Measurements from ENCODE around the gene ESRP2.

DNA sequence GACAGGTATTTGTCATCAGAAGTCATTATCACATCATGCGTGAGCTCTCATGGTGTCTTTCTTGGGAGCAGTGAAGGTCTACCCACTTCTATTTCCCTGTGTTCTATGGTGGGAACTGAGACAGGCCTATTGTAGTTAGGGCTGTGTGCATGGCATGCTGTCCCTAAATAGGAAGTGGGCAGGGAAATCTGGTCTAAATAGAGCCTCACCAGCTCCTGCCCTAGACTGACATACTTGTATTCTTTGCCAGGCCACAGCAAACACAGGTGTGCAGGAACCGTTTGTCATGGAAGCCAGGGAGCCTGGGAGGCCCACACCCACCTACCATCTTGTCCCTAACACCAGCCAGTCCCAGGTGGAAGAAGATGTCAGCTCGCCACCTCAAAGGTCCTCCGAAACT lies 38.5 kb upstream of the ESRP2 start:
- TF ChIP-seq, protein P1, sequence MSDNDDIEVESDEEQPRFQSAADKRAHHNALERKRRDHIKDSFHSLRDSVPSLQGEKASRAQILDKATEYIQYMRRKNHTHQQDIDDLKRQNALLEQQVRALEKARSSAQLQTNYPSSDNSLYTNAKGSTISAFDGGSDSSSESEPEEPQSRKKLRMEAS (IDR thresholded peaks at IDR 0.05; ENCODE audit: insufficient read depth, insufficient read length), result no peak
- TF ChIP-seq EZH2 (IDR thresholded peaks at IDR 0.05; ENCODE audit: borderline replicate concordance, low read depth, low read length, severe bottlenecking) (no peak), POLR2A (IDR thresholded peaks at IDR 0.05; ENCODE audit: low read depth, low read length) (no peak), GATA2 (IDR thresholded peaks at IDR 0.05; ENCODE audit: insufficient read depth, insufficient read length, low read depth, low read length) (no peak)
- TF ChIP-seq, protein P2, sequence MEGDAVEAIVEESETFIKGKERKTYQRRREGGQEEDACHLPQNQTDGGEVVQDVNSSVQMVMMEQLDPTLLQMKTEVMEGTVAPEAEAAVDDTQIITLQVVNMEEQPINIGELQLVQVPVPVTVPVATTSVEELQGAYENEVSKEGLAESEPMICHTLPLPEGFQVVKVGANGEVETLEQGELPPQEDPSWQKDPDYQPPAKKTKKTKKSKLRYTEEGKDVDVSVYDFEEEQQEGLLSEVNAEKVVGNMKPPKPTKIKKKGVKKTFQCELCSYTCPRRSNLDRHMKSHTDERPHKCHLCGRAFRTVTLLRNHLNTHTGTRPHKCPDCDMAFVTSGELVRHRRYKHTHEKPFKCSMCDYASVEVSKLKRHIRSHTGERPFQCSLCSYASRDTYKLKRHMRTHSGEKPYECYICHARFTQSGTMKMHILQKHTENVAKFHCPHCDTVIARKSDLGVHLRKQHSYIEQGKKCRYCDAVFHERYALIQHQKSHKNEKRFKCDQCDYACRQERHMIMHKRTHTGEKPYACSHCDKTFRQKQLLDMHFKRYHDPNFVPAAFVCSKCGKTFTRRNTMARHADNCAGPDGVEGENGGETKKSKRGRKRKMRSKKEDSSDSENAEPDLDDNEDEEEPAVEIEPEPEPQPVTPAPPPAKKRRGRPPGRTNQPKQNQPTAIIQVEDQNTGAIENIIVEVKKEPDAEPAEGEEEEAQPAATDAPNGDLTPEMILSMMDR (IDR thresholded peaks at IDR 0.05; ENCODE audit: extremely low read depth in 1 of 2, insufficient read depth in 1 of 2, low read depth in 1 of 2, low read length in 2 of 2), result no peak
